Measurements from ENCODE around the gene AP1M1.

AP1M1 gene

GRCh38 chr19:16247353-16248182 is 49.9 kb downstream of the AP1M1 start:
- TF ChIP-seq POLR2A (IDR thresholded peaks at IDR 0.05; ENCODE audit: low read depth, low read length): no peak
- DNase-seq (ENCODE audit: insufficient read length, low spot score): peak; percentile 90
- FAIRE-seq: no peak

- no peak for TF ChIP-seq POLR2A (IDR thresholded peaks at IDR 0.05; ENCODE audit: low read depth, low read length)
- DNase-seq (ENCODE audit: insufficient read length, low spot score) (no peak), FAIRE-seq (no peak)
These were observed 50.8 kb downstream of the AP1M1 start for GRCh38 chr19:16248380-16249023.

GRCh38 chr19:16249826-16250404 is 52.2 kb downstream of the AP1M1 start:
- no peak for TF ChIP-seq POLR2A (IDR thresholded peaks at IDR 0.05; ENCODE audit: low read depth, low read length)
- FAIRE-seq: no peak
- no peak for DNase-seq (ENCODE audit: insufficient read length, low spot score)

GRCh38 chr19:16252459-16253205 is 54.9 kb downstream of the AP1M1 start:
- FAIRE-seq (no peak), DNase-seq (ENCODE audit: insufficient read length, low spot score) (no peak)
- TF ChIP-seq POLR2A (IDR thresholded peaks at IDR 0.05; ENCODE audit: low read depth, low read length): no peak

- TF ChIP-seq POLR2A (IDR thresholded peaks at IDR 0.05; ENCODE audit: low read depth, low read length): no peak
These were observed 57.2 kb downstream of the AP1M1 start for GRCh38 chr19:16254851-16255408.

GRCh38 chr19:16257509-16258002 is 59.8 kb downstream of the AP1M1 start:
- DNase-seq (ENCODE audit: insufficient read length, low spot score) (no peak), FAIRE-seq (no peak)
- no peak for TF ChIP-seq POLR2A (IDR thresholded peaks at IDR 0.05; ENCODE audit: low read depth, low read length)

More at GRCh38 chr19:16254851-16255408, 57.2 kb downstream of the AP1M1 start:
- FAIRE-seq (no peak), DNase-seq (ENCODE audit: insufficient read length, low spot score) (no peak)

GRCh38 chr19:16258440-16258903 is 60.8 kb downstream of the AP1M1 start:
- TF ChIP-seq POLR2A (IDR thresholded peaks at IDR 0.05; ENCODE audit: low read depth, low read length): no peak
- DNase-seq (ENCODE audit: insufficient read length, low spot score) (no peak), FAIRE-seq (no peak)

- no peak for TF ChIP-seq POLR2A (IDR thresholded peaks at IDR 0.05; ENCODE audit: low read depth, low read length)
- DNase-seq (ENCODE audit: insufficient read length, low spot score) (no peak), FAIRE-seq (no peak)
These were observed 61.9 kb downstream of the AP1M1 start for GRCh38 chr19:16259385-16260159.

GRCh38 chr19:16260160-16260811 is 62.6 kb downstream of the AP1M1 start:
- DNase-seq (ENCODE audit: insufficient read length, low spot score) (no peak), FAIRE-seq (no peak)
- TF ChIP-seq POLR2A (IDR thresholded peaks at IDR 0.05; ENCODE audit: low read depth, low read length): no peak

- no peak for TF ChIP-seq POLR2A (IDR thresholded peaks at IDR 0.05; ENCODE audit: low read depth, low read length)
- DNase-seq (ENCODE audit: insufficient read length, low spot score) (no peak), FAIRE-seq (no peak)
These were observed 63.1 kb downstream of the AP1M1 start for GRCh38 chr19:16260812-16261161.

GRCh38 chr19:16261584-16262368 is 64.1 kb downstream of the AP1M1 start:
- FAIRE-seq (no peak), DNase-seq (ENCODE audit: insufficient read length, low spot score) (no peak)
- no peak for TF ChIP-seq POLR2A (IDR thresholded peaks at IDR 0.05; ENCODE audit: low read depth, low read length)

GRCh38 chr19:16262618-16263017 is 64.9 kb downstream of the AP1M1 start:
- DNase-seq (ENCODE audit: insufficient read length, low spot score) (no peak), FAIRE-seq (no peak)
- TF ChIP-seq POLR2A (IDR thresholded peaks at IDR 0.05; ENCODE audit: low read depth, low read length): no peak

Data from H54 (cell line).